ENCODE measurements around the gene DDI1. TPM values are rescaled to one million over a fixed set of nuclear protein-coding genes. Genes with fewer than 3 reads are reported as not detected.

DDI1 gene
- total and polyA plus RNA-seq, 2 of the 4 experiments (the other 2 are of a cell fraction) = not detected

GRCh38 chr11:104043142-104043541 is 6.7 kb downstream of the DDI1 start:
- Histone ChIP-seq H2BK20ac (ENCODE audit: low read depth, low read length) (peak overlapping the region; percentile 10; the same call in 1 of the 2 replicates), H3K14ac (replicated peaks; ENCODE audit: low read depth, low read length) (0 out of 2 replicates have a peak overlapping the region, but pooled peaks have one; percentile 5), H2BK15ac (ENCODE audit: low read depth, low read length) (peak overlapping the region; percentile 51; the same call in 1 of the 3 replicates), H3K18ac (ENCODE audit: low read depth, low read length) (peak overlapping the region; percentile 93), H3K4me1 (ENCODE audit: control insufficient read depth, insufficient read depth, low read length) (peaks cover 6% of the 10 kb centered on the region), H4K5ac (ENCODE audit: low read depth, low read length) (peak overlapping the region; percentile 95), H3K4me2 (ENCODE audit: low read depth, low read length) (no peak overlapping the region), H4K8ac (ENCODE audit: low read depth in 2 of 2, low read length in 2 of 2) (peak overlapping the region; percentile 37 to 78), H3K9me3 (ENCODE audit: control insufficient read depth, insufficient read depth, low read length) (no peaks in the 10 kb centered on the region), H3K4ac (ENCODE audit: low read depth, low read length) (peak overlapping the region; percentile 30; the same call in 1 of the 2 replicates), H3K9me1 (ENCODE audit: insufficient read depth, low read length) (no peaks in the 10 kb centered on the region), H3K79me1 (ENCODE audit: low read depth in 1 of 2, low read length in 2 of 2) (no peaks in the 10 kb centered on the region), H2AK9ac (replicated peaks; ENCODE audit: low read depth, low read length, poor library complexity) (no peak overlapping the region), H3K56ac (ENCODE audit: extremely low read depth, insufficient read depth, low read length) (no peak overlapping the region), H2BK120ac (ENCODE audit: low read depth, low read length) (peak overlapping the region; percentile 27; the same call in 1 of the 2 replicates), H3K36me3 (ENCODE audit: control insufficient read depth, insufficient read depth, low read length) (no peaks in the 10 kb centered on the region), H3K27ac (ENCODE audit: insufficient read depth, low read length) (peak overlapping the region; percentile 34; the same call in 1 of the 2 replicates), H2AK5ac (ENCODE audit: low read depth, low read length) (peak overlapping the region; percentile 1; the same call in 1 of the 2 replicates), H4K20me1 (ENCODE audit: insufficient read depth, low read length) (no peaks in the 10 kb centered on the region), H3K23ac (ENCODE audit: low read depth, low read length) (peak overlapping the region; percentile 28; the same call in 1 of the 2 replicates), H4K91ac (ENCODE audit: insufficient read depth, low read depth, low read length) (peak overlapping the region; percentile 47), H2AFZ (replicated peaks; ENCODE audit: low read length, poor library complexity) (no peak overlapping the region), H3K27me3 (ENCODE audit: control insufficient read depth, insufficient read depth, low read length) (no peaks in the 10 kb centered on the region), H3K9ac (ENCODE audit: low read depth, low read length) (no peak overlapping the region), H3K4me3 (ENCODE audit: insufficient read depth, low read depth, low read length) (no peak overlapping the region), H2BK5ac (ENCODE audit: low read depth, low read length, poor library complexity, severe bottlenecking) (peak overlapping the region; percentile 22)
- no TSS peak for BruUV-seq (replicated peaks)
- 50% methylated on average over 1 of the region's 4 CpGs; no CpG with 5 or more reads in 1 of the 2 experiments for WGBS, 2 experiments (ENCODE audit: extremely low coverage in 2 of 2, insufficient read length in 1 of 2)
- ATAC-seq (ENCODE audit: low read depth) = no peak
- intact Hi-C loops (cut with micrococcal nuclease) = no loop called here
- no peak for TF ChIP-seq RCOR1 (IDR thresholded peaks at IDR 0.05; ENCODE audit: insufficient replicate concordance, low read length)
- TF ChIP-seq MAFK (IDR thresholded peaks at IDR 0.05; ENCODE audit: low read depth, low read length) = peak; percentile 94
- in situ Hi-C loops (cut with MboI; ENCODE audit: low sequenced_read_pairs) = no loop called here
- DNase-seq = peak; percentile 17
- POLR2A ChIA-PET (ENCODE audit: unreplicated experiment) = no interaction called here
- CTCF ChIA-PET = no interaction called here
- dilution Hi-C loops (cut with HindIII; ENCODE audit: low sequenced_read_pairs, unreplicated experiment) = no loop called here

Data from IMR-90 (cell line).